ENCODE data around the gene PPIL4. TPM values are rescaled to one million over a fixed set of nuclear protein-coding genes. Genes with fewer than 3 reads are reported as not detected.

Gene PPIL4
- total and polyA plus RNA-seq, 10 of the 15 experiments (the other 5 are each of a cell fraction or from before 2014, with no cell fraction given), result 8.0 to 28.4 (median 24.3) TPM

GRCh38 chr6:149484733-149485700, 60.8 kb downstream of the PPIL4 start, which contains the start of gene ZC3H12D (continued):
- TF ChIP-seq CHD1 (IDR thresholded peaks at IDR 0.05; ENCODE audit: low read depth, low read length) (0 out of 2 replicates have a peak, but pooled peaks have one; percentile 17), HDGF (IDR thresholded peaks at IDR 0.05) (peak; percentile 80), MYB (IDR thresholded peaks at IDR 0.05; ENCODE audit: borderline replicate concordance, low read depth, low read length) (no peak), NKRF (conservative IDR thresholded peaks at IDR 0.05) (peak; percentile 87), LARP7 (IDR thresholded peaks at IDR 0.05) (peak; percentile 71; the same call in 1 of the 2 replicates), SPI1 (IDR thresholded peaks at IDR 0.05; ENCODE audit: borderline replicate concordance, insufficient read depth, low read depth, low read length) (peak; percentile 29; the same call in 1 of the 2 replicates), PBX3 (IDR thresholded peaks at IDR 0.05; ENCODE audit: insufficient replicate concordance, low read depth, low read length) (peak; percentile 78), WRNIP1 (IDR thresholded peaks at IDR 0.05; ENCODE audit: borderline replicate concordance, low read depth, low read length) (peak; percentile 19; the same call in 1 of the 2 replicates), PKNOX1 (IDR thresholded peaks at IDR 0.05) (peak; percentile 93), MEF2B (IDR thresholded peaks at IDR 0.05; ENCODE audit: partially characterized antibody, poor library complexity, severe bottlenecking) (peak; percentile 61), KDM1A (IDR thresholded peaks at IDR 0.05; ENCODE audit: borderline replicate concordance) (no peak), MEF2A (IDR thresholded peaks at IDR 0.05; ENCODE audit: insufficient read depth, low read depth, low read length) (peak; percentile 60), POLR2AphosphoS2 (IDR thresholded peaks at IDR 0.05; ENCODE audit: low read depth, low read length) (no peak), POLR2A (IDR thresholded peaks at IDR 0.05; ENCODE audit: low read depth, low read length) (peak; percentile 70), PML (IDR thresholded peaks at IDR 0.05; ENCODE audit: low read length) (no peak)
- TF ChIP-seq, protein P1, sequence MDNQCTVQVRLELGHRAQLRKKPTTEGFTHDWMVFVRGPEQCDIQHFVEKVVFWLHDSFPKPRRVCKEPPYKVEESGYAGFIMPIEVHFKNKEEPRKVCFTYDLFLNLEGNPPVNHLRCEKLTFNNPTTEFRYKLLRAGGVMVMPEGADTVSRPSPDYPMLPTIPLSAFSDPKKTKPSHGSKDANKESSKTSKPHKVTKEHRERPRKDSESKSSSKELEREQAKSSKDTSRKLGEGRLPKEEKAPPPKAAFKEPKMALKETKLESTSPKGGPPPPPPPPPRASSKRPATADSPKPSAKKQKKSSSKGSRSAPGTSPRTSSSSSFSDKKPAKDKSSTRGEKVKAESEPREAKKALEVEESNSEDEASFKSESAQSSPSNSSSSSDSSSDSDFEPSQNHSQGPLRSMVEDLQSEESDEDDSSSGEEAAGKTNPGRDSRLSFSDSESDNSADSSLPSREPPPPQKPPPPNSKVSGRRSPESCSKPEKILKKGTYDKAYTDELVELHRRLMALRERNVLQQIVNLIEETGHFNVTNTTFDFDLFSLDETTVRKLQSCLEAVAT (IDR thresholded peaks at IDR 0.05), result peak; percentile 72
- TF ChIP-seq, protein P2, sequence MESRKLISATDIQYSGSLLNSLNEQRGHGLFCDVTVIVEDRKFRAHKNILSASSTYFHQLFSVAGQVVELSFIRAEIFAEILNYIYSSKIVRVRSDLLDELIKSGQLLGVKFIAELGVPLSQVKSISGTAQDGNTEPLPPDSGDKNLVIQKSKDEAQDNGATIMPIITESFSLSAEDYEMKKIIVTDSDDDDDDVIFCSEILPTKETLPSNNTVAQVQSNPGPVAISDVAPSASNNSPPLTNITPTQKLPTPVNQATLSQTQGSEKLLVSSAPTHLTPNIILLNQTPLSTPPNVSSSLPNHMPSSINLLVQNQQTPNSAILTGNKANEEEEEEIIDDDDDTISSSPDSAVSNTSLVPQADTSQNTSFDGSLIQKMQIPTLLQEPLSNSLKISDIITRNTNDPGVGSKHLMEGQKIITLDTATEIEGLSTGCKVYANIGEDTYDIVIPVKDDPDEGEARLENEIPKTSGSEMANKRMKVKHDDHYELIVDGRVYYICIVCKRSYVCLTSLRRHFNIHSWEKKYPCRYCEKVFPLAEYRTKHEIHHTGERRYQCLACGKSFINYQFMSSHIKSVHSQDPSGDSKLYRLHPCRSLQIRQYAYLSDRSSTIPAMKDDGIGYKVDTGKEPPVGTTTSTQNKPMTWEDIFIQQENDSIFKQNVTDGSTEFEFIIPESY (IDR thresholded peaks at IDR 0.05), result no peak
- TF ChIP-seq, protein P3, sequence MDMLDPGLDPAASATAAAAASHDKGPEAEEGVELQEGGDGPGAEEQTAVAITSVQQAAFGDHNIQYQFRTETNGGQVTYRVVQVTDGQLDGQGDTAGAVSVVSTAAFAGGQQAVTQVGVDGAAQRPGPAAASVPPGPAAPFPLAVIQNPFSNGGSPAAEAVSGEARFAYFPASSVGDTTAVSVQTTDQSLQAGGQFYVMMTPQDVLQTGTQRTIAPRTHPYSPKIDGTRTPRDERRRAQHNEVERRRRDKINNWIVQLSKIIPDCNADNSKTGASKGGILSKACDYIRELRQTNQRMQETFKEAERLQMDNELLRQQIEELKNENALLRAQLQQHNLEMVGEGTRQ (IDR thresholded peaks at IDR 0.05; ENCODE audit: borderline replicate concordance, low read depth, low read length), result no peak; the same call in 1 of the 2 replicates
